ENCODE results near the gene BRD7. TPM values are rescaled to one million over a fixed set of nuclear protein-coding genes. Genes with fewer than 3 reads are reported as not detected.
A peak's percentile ranks its signal among the peaks of the same experiment; 100 is the strongest.

BRD7 gene
- total RNA-seq, 1 experiment from 2014 or later = 23.6 TPM

- Histone ChIP-seq H3K27me3 (no peaks in the 10 kb centered on the region), H3K9me3 (no peaks in the 10 kb centered on the region), H3K4me3 (no peak overlapping the region), H3K36me3 (no peaks in the 10 kb centered on the region)
- DNase-seq = no peak
Measured at GRCh38 chr16:50269061-50269705, 99.6 kb downstream of the BRD7 start.

- Histone ChIP-seq H3K36me3 (no peaks in the 10 kb centered on the region), H3K4me3 (no peak overlapping the region), H3K27me3 (no peaks in the 10 kb centered on the region), H3K9me3 (no peaks in the 10 kb centered on the region)
- DNase-seq = no peak
Measured at GRCh38 chr16:50268352-50268751, 100.4 kb downstream of the BRD7 start.

- H3K36me3 ChIP-seq = no peaks in the 10 kb centered on the region
- no peaks in the 10 kb centered on the region for H3K9me3 ChIP-seq
- H3K4me3 ChIP-seq = no peak overlapping the region
- H3K27me3 ChIP-seq = no peaks in the 10 kb centered on the region
- no peak for DNase-seq
Measured at GRCh38 chr16:50267651-50268050, 101.1 kb downstream of the BRD7 start.

- no peaks in the 10 kb centered on the region for H3K27me3 ChIP-seq
- DNase-seq = no peak
- no peaks in the 10 kb centered on the region for H3K36me3 ChIP-seq
- peak overlapping the region; percentile 49 for H3K4me3 ChIP-seq
- H3K9me3 ChIP-seq = no peaks in the 10 kb centered on the region
Measured at GRCh38 chr16:50267151-50267631, 101.6 kb downstream of the BRD7 start.

- Histone ChIP-seq H3K4me3 (peak within 1 kb of the TSS; percentile 49), H3K9me3 (no peaks in the 10 kb centered on the region), H3K36me3 (no peaks in the 10 kb centered on the region), H3K27me3 (no peaks in the 10 kb centered on the region)
- DNase-seq = peak; percentile 88
Measured at GRCh38 chr16:50266337-50267091, 102.3 kb downstream of the BRD7 start, which contains the start of gene ADCY7. Gene ADCY7, plus strand, starts transcription at chr16:50266551. Its CDS starts 21,629 bp downstream, at chr16:50288180.

Other genes starting within 250 kb of the BRD7 start
- gene TENT4B, start 215.7 kb downstream of the BRD7 start, total RNA-seq (2014; rRNA removed; shearing (Covaris generic); ENCODE audit: low replicate concordance) = 5.0 and 19.1 TPM in 2 replicates
- gene ADCY7, start 102.4 kb downstream of the BRD7 start, total RNA-seq (2014; rRNA removed; shearing (Covaris generic); ENCODE audit: low replicate concordance) = 21.5 and 28.0 TPM in 2 replicates
- 0.07 and 0.12 TPM in 2 replicates for gene NKD1, start 179.4 kb upstream of the BRD7 start, total RNA-seq (2014; rRNA removed; shearing (Covaris generic); ENCODE audit: low replicate concordance)